Stimulated activated memory B cell treated with anti-CD40 and anti-IgM and Interleukin-4, amounts not matched to agents 10 μg/mL and 1 μg/mL and 100 μg/mL, for 72 hours (primary cell): ENCODE data around the gene POLR2E.

ENCODE experiments used
- ATAC-seq: fragments of 150-1000 bp; cut with Tn5 transposase; 2 replicates; pipeline ENCODE4 v1.10.0; 2021
- H3K27ac Mint-ChIP-seq: one replicate; pipeline ENCODE4 v1.8.0; 2022; ENCODE audit warnings: mild to moderate bottlenecking, mixed read lengths
- H3K27me3 Mint-ChIP-seq: one replicate; pipeline ENCODE4 v1.8.0; 2022; ENCODE audit warnings: mixed read lengths
- H3K36me3 Mint-ChIP-seq: one replicate; pipeline ENCODE4 v1.8.0; 2022; ENCODE audit warnings: mixed read lengths
- H3K4me1 Mint-ChIP-seq: one replicate; pipeline ENCODE4 v1.8.0; 2022; ENCODE audit warnings: mixed read lengths
- H3K4me3 Mint-ChIP-seq: one replicate; pipeline ENCODE4 v1.8.0; 2022; ENCODE audit warnings: mild to moderate bottlenecking, moderate library complexity, mixed read lengths
- H3K9me3 Mint-ChIP-seq: one replicate; pipeline ENCODE4 v1.8.0; 2022; ENCODE audit warnings: mixed read lengths

Gene POLR2E

DNA sequence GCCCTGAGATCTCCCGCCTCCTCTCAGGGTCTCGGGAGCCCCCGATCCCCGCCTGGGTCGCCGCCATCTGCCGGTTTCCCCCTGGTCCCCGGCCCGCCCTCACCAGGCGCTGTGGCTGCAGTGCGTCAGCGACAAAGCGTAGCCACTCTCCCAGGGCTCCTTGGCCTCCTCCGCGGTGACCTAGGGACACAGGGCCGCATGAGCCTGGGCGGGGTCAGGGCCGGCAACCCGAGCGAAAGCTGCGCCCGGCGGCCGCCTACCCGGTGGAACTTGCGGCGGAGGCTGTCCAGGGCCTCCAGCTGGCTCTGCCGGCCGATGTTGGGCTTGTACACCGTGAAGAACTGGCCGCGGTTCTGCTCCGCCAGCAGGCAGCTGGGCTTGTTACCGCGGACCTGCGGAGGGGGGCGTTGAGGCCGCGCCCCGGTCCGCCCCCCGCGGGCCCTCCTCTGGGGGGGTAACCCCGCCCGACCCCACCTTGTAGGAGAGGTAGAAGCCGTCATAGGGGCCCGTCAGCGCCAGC lies 13.9 kb upstream of the POLR2E start:
- no peaks in the 10 kb centered on the region for H3K9me3 Mint-ChIP-seq
- no peaks in the 10 kb centered on the region for H3K27me3 Mint-ChIP-seq
- peaks cover 12% of the 10 kb centered on the region for H3K4me1 Mint-ChIP-seq
- ATAC-seq, result no peak
- H3K36me3 Mint-ChIP-seq, result peaks cover 11% of the 10 kb centered on the region
- H3K4me3 Mint-ChIP-seq, result no peak overlapping the region
- H3K27ac Mint-ChIP-seq, result no peak overlapping the region

DNA sequence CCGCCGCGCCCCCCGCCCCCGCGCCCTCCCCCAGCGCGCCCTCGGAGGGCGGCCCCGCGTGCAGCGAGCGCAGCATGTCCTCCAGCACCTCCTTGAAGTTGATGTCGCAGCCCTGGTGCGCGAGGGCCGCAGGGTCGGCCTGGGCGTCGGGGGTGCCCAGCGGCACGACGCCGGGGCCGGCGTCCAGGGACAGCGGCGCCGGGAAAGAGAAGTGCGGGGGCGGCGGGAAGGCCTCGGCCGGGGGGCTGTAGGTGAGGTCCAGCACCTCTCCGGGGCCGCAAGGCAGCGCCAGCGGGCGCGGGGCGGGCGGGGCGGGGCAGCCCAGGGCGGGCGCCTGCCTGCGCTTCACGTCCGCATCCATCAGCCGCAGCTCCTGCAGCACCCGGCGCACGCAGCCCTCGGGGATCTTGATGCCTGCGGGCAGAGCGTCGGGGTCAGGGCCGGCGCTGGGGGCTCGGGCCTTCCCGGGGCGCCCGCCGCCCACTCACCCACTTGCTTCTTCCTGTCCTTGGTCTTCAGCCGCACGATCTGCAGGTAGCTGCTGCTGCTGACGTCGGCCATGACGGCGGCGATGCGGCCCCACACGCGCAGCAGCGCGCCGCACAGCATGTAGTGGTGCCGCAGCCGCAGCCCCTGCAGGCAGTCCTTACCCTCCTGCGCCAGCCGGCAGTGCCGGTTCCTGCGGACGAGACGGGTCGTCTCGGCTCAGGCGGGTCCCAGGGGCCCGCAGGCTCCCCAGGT lies 13.3 kb upstream of the POLR2E start:
- no peak overlapping the region for H3K27ac Mint-ChIP-seq
- H3K27me3 Mint-ChIP-seq, result no peaks in the 10 kb centered on the region
- ATAC-seq, result no peak
- peaks cover 14% of the 10 kb centered on the region for H3K4me1 Mint-ChIP-seq
- no peaks in the 10 kb centered on the region for H3K9me3 Mint-ChIP-seq
- H3K36me3 Mint-ChIP-seq, result peaks cover 11% of the 10 kb centered on the region
- H3K4me3 Mint-ChIP-seq, result no peak overlapping the region

DNA sequence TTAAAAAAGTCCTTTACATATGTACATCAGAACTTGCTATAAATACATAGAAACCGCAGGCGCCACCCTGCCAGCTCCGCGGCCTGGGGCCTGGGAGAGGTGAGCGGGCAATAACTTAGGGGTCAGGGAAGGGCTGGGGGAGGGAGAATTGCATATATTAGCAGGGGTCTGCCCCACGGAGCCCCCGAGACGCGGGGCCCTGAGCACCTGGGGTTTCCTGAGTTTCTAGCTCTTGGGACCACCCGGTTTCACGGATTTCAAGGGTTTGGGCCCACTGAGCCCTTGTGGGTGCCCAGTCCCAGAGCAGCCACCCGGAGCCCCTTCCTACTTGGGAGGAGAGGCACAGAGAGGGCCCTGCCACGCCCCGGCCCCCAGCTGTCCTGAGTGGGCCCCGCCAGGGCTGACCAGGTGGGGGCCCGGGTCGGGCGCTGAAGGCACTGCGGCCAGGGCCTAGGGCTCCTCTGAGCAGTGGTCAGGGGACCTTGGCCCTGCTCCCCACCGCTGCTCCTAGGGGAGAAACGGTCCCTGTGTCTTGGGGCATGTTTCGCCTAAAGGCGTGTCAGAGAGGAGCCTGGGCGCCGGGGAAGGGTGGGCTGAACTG lies 12.6 kb upstream of the POLR2E start:
- no peak for ATAC-seq
- Mint-ChIP-seq H3K27me3 (no peaks in the 10 kb centered on the region), H3K9me3 (no peaks in the 10 kb centered on the region)

DNA sequence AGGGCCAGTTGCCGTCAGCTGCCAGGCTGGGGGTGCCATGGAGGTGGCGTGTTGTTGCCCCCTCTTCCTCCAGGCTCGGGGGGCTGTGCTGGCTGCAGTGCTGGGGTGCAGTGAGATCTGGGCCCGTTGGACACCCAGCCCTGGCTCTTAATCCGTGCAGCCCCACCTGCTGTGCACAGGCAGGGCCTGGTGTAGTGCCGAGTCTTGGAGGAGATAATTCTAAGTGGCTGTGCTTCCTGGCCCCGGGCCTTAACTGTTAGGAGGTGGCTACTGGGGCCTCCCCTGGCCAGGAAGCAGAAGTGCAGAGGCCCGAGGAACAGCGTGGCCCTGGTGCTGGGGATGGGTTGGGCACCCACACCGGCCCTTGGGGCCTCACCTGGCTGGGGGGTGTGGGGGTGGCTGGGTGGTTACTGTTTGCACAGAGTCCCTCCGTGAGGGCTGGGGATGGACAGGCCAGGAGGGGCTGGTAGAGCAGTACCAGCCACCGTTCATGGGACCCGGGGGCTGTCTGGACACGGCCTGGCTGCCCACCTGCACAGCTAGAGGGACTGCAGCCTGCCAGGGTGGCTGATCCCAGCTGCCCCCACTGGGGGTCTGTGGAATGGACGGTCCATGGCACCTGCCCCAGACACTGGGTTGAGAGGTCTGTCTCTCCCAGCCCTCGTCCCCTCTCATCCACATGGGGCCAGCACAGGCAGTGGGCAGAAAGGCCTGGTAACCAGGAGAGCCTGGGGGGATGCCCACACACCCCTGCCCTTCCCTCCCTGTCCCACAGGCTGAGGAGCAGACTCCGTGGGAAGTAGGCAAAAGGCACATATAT lies 11.9 kb upstream of the POLR2E start:
- Mint-ChIP-seq H3K27me3 (no peaks in the 10 kb centered on the region), H3K4me3 (peak overlapping the region; percentile 30), H3K27ac (peak overlapping the region; percentile 46), H3K4me1 (peaks cover 26% of the 10 kb centered on the region), H3K36me3 (peaks cover 11% of the 10 kb centered on the region), H3K9me3 (no peaks in the 10 kb centered on the region)
- no peak for ATAC-seq

More for the DNA sequence above, 12.6 kb upstream of the POLR2E start:
- Mint-ChIP-seq H3K27ac (peak overlapping the region; percentile 46), H3K4me1 (peaks cover 21% of the 10 kb centered on the region), H3K36me3 (peaks cover 11% of the 10 kb centered on the region), H3K4me3 (no peak overlapping the region)

DNA sequence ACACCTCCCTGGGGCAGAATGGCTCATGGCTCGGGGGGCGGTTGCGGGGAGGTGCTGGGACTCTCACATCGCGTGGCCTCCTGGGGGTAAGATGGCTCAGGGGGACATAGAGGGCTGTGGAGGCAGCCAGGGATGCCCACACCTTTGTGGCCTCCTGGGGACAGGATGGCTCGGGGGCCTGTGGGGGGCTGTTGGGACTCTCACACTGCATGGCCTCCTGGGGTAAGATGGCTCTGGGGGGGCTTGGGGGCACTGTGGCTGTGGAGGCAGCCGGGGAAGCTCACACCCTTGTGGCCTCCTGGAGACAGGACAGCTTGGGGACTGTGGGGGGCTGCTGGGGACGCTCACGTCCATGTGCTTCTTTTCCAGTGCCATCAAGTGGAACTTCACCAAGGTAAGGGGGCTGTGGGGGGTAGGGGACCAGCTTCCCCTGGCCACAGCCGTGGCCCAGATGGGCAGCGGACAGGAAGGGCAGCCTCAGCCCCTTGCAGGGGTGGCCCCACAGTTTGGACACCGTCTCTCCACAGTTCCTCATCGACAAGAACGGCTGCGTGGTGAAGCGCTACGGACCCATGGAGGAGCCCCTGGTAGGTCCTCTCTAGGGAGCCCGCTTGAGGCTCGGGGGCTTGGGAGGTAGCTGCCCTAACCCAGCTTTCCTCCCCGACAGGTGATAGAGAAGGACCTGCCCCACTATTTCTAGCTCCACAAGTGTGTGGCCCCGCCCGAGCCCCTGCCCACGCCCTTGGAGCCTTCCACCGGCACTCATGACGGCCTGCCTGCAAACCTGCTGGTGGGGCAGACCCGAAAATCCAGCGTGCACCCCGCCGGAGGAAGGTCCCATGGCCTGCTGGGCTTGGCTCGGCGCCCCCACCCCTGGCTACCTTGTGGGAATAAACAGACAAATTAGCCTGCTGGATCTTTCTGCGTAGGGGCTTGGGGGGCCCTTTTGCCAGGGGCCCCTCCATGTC lies 11.0 kb upstream of the POLR2E start:
- peak overlapping the region; percentile 46 for H3K27ac Mint-ChIP-seq
- peaks cover 11% of the 10 kb centered on the region for H3K36me3 Mint-ChIP-seq
- H3K4me3 Mint-ChIP-seq, result peak overlapping the region; percentile 51
- no peaks in the 10 kb centered on the region for H3K27me3 Mint-ChIP-seq
- no peaks in the 10 kb centered on the region for H3K9me3 Mint-ChIP-seq
- H3K4me1 Mint-ChIP-seq, result peaks cover 35% of the 10 kb centered on the region
- ATAC-seq, result no peak

DNA sequence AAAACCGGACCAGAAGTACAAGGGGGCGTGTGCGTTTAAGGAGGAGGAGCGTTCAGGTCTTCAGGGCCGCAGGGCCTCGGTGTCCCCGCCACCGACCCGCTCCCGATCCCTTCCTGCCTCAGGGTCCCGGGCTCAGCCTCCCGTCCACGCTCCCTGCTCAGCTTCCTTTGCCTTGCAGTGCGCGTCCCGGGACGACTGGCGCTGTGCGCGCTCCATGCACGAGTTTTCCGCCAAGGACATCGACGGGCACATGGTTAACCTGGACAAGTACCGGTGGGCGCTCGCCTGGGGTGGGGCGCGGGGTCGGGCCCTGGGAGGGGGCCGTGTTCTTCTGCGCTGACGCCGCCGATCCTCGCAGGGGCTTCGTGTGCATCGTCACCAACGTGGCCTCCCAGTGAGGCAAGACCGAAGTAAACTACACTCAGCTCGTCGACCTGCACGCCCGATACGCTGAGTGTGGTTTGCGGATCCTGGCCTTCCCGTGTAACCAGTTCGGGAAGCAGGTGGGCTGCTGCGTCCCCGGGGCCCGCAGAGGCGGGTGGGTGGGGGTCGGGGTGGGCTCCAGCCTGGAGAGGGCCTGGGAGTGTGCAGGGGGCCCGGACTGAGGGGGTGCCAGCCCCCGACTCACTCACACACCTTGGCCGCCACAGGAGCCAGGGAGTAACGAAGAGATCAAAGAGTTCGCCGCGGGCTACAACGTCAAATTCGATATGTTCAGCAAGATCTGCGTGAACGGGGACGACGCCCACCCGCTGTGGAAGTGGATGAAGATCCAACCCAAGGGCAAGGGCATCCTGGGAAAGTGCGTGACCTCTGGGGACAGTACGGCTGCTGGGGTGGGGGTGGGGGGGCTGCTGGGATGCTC lies 10.1 kb upstream of the POLR2E start:
- Mint-ChIP-seq H3K9me3 (no peaks in the 10 kb centered on the region), H3K27ac (peak overlapping the region; percentile 90), H3K4me3 (peak overlapping the region; percentile 83), H3K27me3 (no peaks in the 10 kb centered on the region), H3K4me1 (peaks cover 38% of the 10 kb centered on the region), H3K36me3 (peaks cover 11% of the 10 kb centered on the region)
- ATAC-seq, result no peak

DNA sequence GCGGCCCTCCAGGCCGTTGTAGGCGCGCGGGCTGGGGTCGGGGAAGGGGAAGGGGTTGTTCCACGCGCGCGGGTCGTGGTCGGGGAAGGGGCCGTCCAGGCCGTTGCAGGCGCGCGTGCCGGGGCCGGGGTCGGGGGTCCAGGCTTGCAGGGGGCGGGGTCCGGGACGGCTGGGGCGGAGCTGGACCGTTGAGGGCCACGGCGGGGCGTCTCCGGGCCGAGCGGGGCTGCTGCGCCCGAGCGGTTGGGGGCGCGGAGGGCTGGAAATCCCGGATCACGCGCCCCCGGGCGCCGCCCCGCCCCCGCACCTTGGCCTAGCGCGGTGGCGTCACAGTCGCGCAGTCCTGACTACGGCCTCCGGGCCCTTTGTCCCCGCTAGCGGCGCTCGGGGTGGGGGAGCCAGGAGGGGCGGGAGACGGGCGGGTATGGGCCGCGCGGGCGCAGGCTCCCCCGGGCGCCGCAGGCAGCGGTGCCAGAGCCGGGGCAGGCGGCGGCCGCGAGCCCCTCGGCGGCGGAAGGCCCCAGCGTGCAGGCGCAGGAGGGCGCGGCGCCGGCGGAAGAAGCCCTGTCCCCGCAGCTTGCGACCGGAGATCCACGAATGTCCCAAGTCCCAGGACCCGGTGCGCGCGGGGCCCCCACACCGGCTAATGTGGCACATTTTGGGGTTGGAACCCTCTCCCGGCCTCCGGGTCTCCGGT lies 9.3 kb upstream of the POLR2E start:
- Mint-ChIP-seq H3K27me3 (no peaks in the 10 kb centered on the region), H3K36me3 (peaks cover 11% of the 10 kb centered on the region), H3K4me1 (peaks cover 45% of the 10 kb centered on the region), H3K9me3 (peaks cover 2% of the 10 kb centered on the region), H3K27ac (peak overlapping the region; percentile 90), H3K4me3 (peak overlapping the region; percentile 83)
- ATAC-seq, result peak; percentile 70

DNA sequence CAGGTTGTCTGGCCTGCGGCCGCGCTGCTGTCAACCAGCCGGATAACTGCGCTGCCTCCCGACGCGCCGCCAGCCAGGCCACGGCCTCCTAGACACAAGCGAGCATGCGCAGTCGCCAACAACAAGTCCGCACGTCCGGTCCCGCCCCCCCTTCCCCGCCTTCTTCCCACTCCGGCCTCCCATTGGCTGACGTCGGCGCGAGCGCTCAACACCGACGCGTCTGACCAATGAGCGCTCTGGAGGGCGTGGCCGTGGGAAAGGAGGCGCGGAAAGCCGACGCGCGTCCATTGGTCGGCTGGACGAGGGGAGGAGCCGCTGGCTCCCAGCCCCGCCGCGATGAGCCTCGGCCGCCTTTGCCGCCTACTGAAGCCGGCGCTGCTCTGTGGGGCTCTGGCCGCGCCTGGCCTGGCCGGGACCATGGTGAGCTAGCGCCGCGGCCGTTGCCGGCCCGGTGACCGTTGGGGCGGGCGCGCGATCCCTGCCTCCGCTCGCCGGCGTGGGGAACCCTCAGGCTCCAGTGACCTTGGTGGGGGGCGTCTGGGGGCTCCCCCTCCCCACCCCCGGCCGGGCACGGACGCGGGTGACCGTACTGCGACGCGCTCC lies 8.6 kb upstream of the POLR2E start, which contains the start of gene GPX4:
GPX4 (plus strand) TSS at position 287 of the 603 bp plus-strand sequence; CDS start at position 337, 50 bp downstream.
- peak within 1 kb of the TSS; percentile 83 for H3K4me3 Mint-ChIP-seq

DNA sequence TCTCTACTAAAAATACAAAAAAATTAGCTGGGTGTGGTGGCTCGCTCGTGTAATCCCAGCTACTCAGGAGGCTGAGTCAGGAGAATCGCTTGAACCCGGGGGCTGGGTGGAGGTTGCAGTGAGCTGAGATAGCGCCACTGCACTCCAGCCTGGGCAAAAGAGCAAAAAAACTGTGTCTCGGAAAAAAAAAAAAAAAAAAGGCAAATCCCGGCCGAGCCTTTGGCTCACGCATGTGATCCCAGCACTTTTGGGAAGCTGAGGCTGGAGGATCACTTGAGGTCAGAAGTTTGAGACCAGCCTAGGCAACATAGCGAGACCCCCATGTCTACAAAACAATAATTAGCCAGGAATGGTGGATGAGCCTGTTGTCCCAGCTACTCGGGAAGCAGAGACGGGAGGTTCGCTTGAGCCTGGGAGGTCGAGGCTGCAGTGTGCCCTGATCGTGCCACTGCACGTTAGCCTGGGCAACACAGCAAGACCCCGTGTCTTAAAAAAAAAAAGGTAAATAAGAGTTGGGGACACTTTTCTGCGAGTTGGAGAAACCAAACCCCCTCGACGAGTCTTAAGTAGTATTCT lies 8.0 kb upstream of the POLR2E start:
- no peaks in the 10 kb centered on the region for H3K27me3 Mint-ChIP-seq
- H3K4me3 Mint-ChIP-seq, result peak overlapping the region; percentile 73
- H3K4me1 Mint-ChIP-seq, result peaks cover 58% of the 10 kb centered on the region
- H3K9me3 Mint-ChIP-seq, result peaks cover 2% of the 10 kb centered on the region
- peak overlapping the region; percentile 90 for H3K27ac Mint-ChIP-seq
- H3K36me3 Mint-ChIP-seq, result peaks cover 16% of the 10 kb centered on the region
- ATAC-seq, result no peak

More for the DNA sequence above, 8.6 kb upstream of the POLR2E start, which contains the start of gene GPX4:
- ATAC-seq, result peak; percentile 90
- H3K36me3 Mint-ChIP-seq, result peaks cover 14% of the 10 kb centered on the region
- peaks cover 52% of the 10 kb centered on the region for H3K4me1 Mint-ChIP-seq
- H3K27me3 Mint-ChIP-seq, result no peaks in the 10 kb centered on the region
- peaks cover 2% of the 10 kb centered on the region for H3K9me3 Mint-ChIP-seq
- H3K27ac Mint-ChIP-seq, result peak within 1 kb of the TSS; percentile 90

DNA sequence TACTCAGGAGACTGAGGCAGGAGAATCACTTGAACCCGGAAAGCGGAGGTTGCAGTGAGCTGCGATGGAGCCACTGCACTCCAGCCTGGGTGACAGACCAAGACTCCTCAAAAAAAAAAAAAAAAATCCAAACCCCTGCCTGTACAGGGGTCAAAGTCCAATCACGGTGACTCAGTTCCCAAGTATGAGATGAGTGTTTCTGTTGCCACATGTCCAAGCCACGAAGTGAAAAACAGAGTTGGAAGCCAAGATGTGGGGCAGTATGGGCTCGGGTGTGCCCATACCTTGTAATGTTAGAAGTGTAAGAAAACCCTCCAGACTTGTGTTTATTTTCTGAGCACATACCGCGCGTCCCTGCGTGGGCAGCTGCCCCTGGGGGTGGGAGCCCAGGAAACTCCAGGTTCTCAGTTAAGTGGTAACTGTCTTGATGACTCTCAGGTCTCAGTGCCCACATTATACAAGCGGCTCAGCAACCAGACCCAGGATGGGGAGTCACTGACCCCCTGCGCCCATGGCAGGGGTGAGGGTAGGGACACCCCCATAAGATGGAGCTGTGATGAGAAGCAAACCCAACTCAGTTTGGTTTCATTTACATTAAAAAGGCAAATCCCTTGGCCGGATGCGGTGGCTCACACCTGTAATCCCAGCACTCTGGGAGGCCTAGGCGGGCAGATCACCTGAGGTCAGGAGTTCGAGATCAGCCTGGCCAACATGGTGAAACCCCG lies 7.4 kb upstream of the POLR2E start:
- Mint-ChIP-seq H3K9me3 (peaks cover 2% of the 10 kb centered on the region), H3K36me3 (peaks cover 16% of the 10 kb centered on the region), H3K27me3 (no peaks in the 10 kb centered on the region), H3K4me3 (peak overlapping the region; percentile 73), H3K4me1 (peaks cover 64% of the 10 kb centered on the region), H3K27ac (peak overlapping the region; percentile 90)
- peak; percentile 6 for ATAC-seq

DNA sequence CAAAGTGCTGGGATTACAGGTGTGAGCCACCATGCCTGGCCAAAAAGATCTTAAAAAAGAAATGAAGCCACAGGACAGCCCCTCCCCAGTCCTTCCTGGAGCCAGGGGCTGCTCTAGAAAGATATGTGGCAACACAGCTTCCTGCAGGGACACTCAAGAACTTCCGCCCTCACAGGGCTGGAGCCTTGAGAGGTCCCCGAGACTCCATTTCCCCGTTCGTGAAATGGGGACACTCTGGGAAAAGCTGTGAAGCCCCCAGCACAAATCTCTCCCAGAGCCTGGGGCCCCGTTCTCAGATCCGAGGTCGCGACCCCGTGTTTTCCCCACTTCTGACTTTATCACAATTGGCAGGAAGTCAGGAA lies 6.1 kb upstream of the POLR2E start:
- Mint-ChIP-seq H3K27me3 (no peaks in the 10 kb centered on the region), H3K4me3 (no peak overlapping the region), H3K4me1 (peaks cover 57% of the 10 kb centered on the region), H3K27ac (peak overlapping the region; percentile 90), H3K9me3 (peaks cover 2% of the 10 kb centered on the region), H3K36me3 (peaks cover 9% of the 10 kb centered on the region)
- ATAC-seq, result no peak
